K562 (cell line): ENCODE results near the gene SCIN. TPM values are rescaled to one million over a fixed set of nuclear protein-coding genes. Genes with fewer than 3 reads are reported as not detected.

Source experiments
- ATAC-seq: fragments of 200-7000 bp; cut with Tn5 transposase; 3 replicates; pipeline ENCODE4 v1.9.1; 2020; ENCODE audit warnings: moderate library complexity
- BruUV-seq: library from RNA; stranded (reverse); fragments of 400-500 nt; replicated peaks from 2 replicates; lab custom pipeline; 2021; lab: Mats Ljungman, UMichigan
- CTCF ChIA-PET: fragments of 300-600 bp; formaldehyde crosslinking; extraction: SDS; loops from one replicate; lab custom pipeline; 2021; ENCODE audit warnings: low intra/inter-chr PET ratio; lab: Yijun Ruan, JAX
- POLR2A ChIA-PET: fragments of 300-600, 350-650 bp; sonication (Branson Sonifier 250); formaldehyde crosslinking; extraction: SDS; loops from one replicate; lab custom pipeline; 2021; ENCODE audit warnings: antibody characterized with exemption, inconsistent platforms; lab: Yijun Ruan, JAX
- DNase-seq, 4 experiments: peaks; one replicate each; pipeline versions ENCODE4 v3.0.0 to v3.0.0-alpha.2; 2011 to 2018; ENCODE audit warnings: low spot score in 3 of 4, mixed read lengths in 3 of 4; ENCODE audit errors: extremely low read depth in 1 of 4
- FAIRE-seq: peaks from 2 replicates; lab custom pipeline; 2011; peaks lifted over from hg19 to GRCh38; lab: Jason Lieb, UNC
- H2AFZ ChIP-seq: 2 replicates; pipeline ENCODE4 v1.6.0; 2011; ENCODE audit warnings: low read depth, low read length, control low read depth, inconsistent platforms
- H3K27ac ChIP-seq: fragments of 200-600 bp; 3 replicates; pipeline ENCODE4 v1.8.0; 2011; ENCODE audit warnings: low read depth, mild to moderate bottlenecking, control low read depth, inconsistent platforms, low read length, moderate library complexity, mixed read lengths; ENCODE audit errors: extremely low read depth
- H3K27me3 ChIP-seq, 2 experiments: fragments of 300-600 bp in 1 of 2; 2 replicates in 1 of 2; 3 replicates in 1 of 2; pipeline versions ENCODE4 v1.6.0 to v1.8.0; 2011; ENCODE audit warnings: inconsistent platforms in 2 of 2, low read length in 2 of 2, mild to moderate bottlenecking in 1 of 2, mixed read lengths in 1 of 2, moderate library complexity in 1 of 2; ENCODE audit not compliant: control insufficient read depth in 2 of 2, insufficient read depth in 2 of 2
- H3K36me3 ChIP-seq: fragments of 300-600 bp; 3 replicates; pipeline ENCODE4 v1.8.0; 2011; ENCODE audit warnings: mild to moderate bottlenecking, low read length, inconsistent platforms; ENCODE audit not compliant: control insufficient read depth, insufficient read depth
- H3K4me1 ChIP-seq, 2 experiments: fragments of 200-600 bp in 1 of 2; replicated peaks in 1 of 2; 2 replicates in 1 of 2; 3 replicates in 1 of 2; pipeline versions ENCODE4 v1.5.1 to v1.8.0; 2011; ENCODE audit warnings: inconsistent platforms in 2 of 2, low read length in 2 of 2, mild to moderate bottlenecking in 1 of 2, mixed read lengths in 1 of 2, moderate library complexity in 1 of 2; ENCODE audit not compliant: control insufficient read depth in 2 of 2, insufficient read depth in 2 of 2
- H3K4me2 ChIP-seq: 2 replicates; pipeline ENCODE4 v1.6.1; 2011; ENCODE audit warnings: low read length, control low read depth, inconsistent platforms, mixed read lengths; ENCODE audit not compliant: insufficient read depth
- H3K4me3 ChIP-seq: fragments of 200-600 bp; sonication (generic), shearing (Covaris generic); 2 replicates; pipeline ENCODE4 v1.5.1; 2016; ENCODE audit warnings: control low read depth, inconsistent platforms
- H3K79me2 ChIP-seq: fragments of 200-600 bp; 3 replicates; pipeline ENCODE4 v1.8.0; 2011; ENCODE audit warnings: low read length, inconsistent platforms; ENCODE audit not compliant: control insufficient read depth, insufficient read depth
- H3K9ac ChIP-seq, 2 experiments: 2 replicates each; pipeline versions ENCODE4 v1.6.0 to v1.6.1; 2011; ENCODE audit warnings: low read depth in 2 of 2, low read length in 2 of 2, control low read depth in 1 of 2, inconsistent platforms in 1 of 2, mild to moderate bottlenecking in 1 of 2, mixed read lengths in 1 of 2; ENCODE audit not compliant: insufficient read depth in 1 of 2
- H3K9me1 ChIP-seq: one replicate; pipeline ENCODE4 v1.6.0; 2011; ENCODE audit warnings: inconsistent platforms, mild to moderate bottlenecking, low read length, moderate library complexity; ENCODE audit not compliant: control insufficient read depth, insufficient read depth
- H3K9me3 ChIP-seq: replicated peaks from 2 replicates; pipeline ENCODE4 v1.5.1; 2011; ENCODE audit warnings: low read depth, low read length, inconsistent platforms; ENCODE audit not compliant: control insufficient read depth, insufficient read depth
- H4K20me1 ChIP-seq: replicated peaks from 2 replicates; pipeline ENCODE4 v1.6.1; 2011; ENCODE audit warnings: low read length, inconsistent platforms, mixed read lengths; ENCODE audit not compliant: control insufficient read depth, insufficient read depth
- CBX1 ChIP-seq: sonication (generic); IDR thresholded peaks from 2 replicates; pipeline ENCODE4 v1.6.1; 2016; ENCODE audit warnings: antibody characterized with exemption, low read depth, mild to moderate bottlenecking
- ETV5 ChIP-seq: sonication (generic); formaldehyde crosslinking; IDR thresholded peaks from 2 replicates; pipeline ENCODE4 v1.4.0; 2020; ENCODE audit warnings: low read depth, mild to moderate bottlenecking, missing genetic modification reagents
- FIP1L1 ChIP-seq: fragments of 200-400 bp; formaldehyde crosslinking; IDR thresholded peaks from 2 replicates; pipeline ENCODE4 v1.6.1; 2018; ENCODE audit warnings: mild to moderate bottlenecking, low read depth, low read length; ENCODE audit not compliant: poor library complexity, severe bottlenecking
- HDAC1 ChIP-seq, 2 experiments: fragments of 450-650 bp; IDR thresholded peaks; 2 replicates each; pipeline ENCODE4 v1.6.1; 2016 to 2017; ENCODE audit warnings: inconsistent platforms in 1 of 2, mild to moderate bottlenecking in 1 of 2, moderate library complexity in 1 of 2
- HNRNPH1 ChIP-seq: fragments of 200-400 bp; formaldehyde crosslinking; optimal IDR thresholded peaks from 2 replicates; pipeline ENCODE3; 2017; ENCODE audit warnings: low read depth, mild to moderate bottlenecking, low read length, moderate library complexity
- MYC ChIP-seq, 2 experiments: fragments of 250-450 bp in 1 of 2; sonication (Bioruptor Pico) in 1 of 2; IDR thresholded peaks; 2 replicates each; pipeline versions ENCODE4 v1.5.1 to v1.6.1; 2012 to 2021; ENCODE audit warnings: low read depth in 2 of 2, borderline replicate concordance in 1 of 2, improper control_type of control experiment in 1 of 2, low read length in 1 of 2, mild to moderate bottlenecking in 1 of 2, moderate library complexity in 1 of 2
- NUFIP1 ChIP-seq: fragments of 450-650 bp; IDR thresholded peaks from 2 replicates; pipeline ENCODE4 v1.6.1; 2018; ENCODE audit not compliant: partially characterized antibody
- OTX1 ChIP-seq: fragments of 450-650 bp; formaldehyde crosslinking; IDR thresholded peaks from 2 replicates; pipeline ENCODE4 v1.4.0; 2022; ENCODE audit warnings: mild to moderate bottlenecking
- ZNF23 ChIP-seq: fragments of 250-450 bp; sonication (Bioruptor Pico); IDR thresholded peaks from 2 replicates; pipeline ENCODE4 v1.4.0; 2020; ENCODE audit warnings: mild to moderate bottlenecking
- ZNF668 ChIP-seq: fragments of 250-450 bp; sonication (Bioruptor Pico); IDR thresholded peaks from 2 replicates; pipeline ENCODE4 v1.8.0; 2022; ENCODE audit warnings: mild to moderate bottlenecking, inconsistent platforms
- in situ Hi-C: fragments of 300-500 bp; cut with MboI; formaldehyde crosslinking; loops from 4 replicates; pipeline ENCODE4 v1.15.0; 2018; ENCODE audit warnings: inconsistent platforms, mixed read lengths
- intact Hi-C: fragments of 100-400 bp; cut with micrococcal nuclease; formaldehyde crosslinking; loops from 2 replicates; pipeline ENCODE4 v1.14.2; 2022
- polyA plus RNA-seq, 8 experiments: library from polyadenylated mRNA; depleted of rRNA in 4 of 8; stranded (reverse) in 5 of 8; unstranded in 3 of 8; fragments of >200 nt; fragmentation: Nextera tagmentation in 2 of 8; fragmentation: Illumina TruSeq in 1 of 8; extraction: Ambion mirVana in 2 of 8; extraction: Trizol in 1 of 8; gene quantifications; 2 replicates each; pipeline versions ENCODE4 v1.2.1 to v1.2.3, GENCODE V29; 2011 to 2014; ENCODE audit warnings: inconsistent platforms in 1 of 8, missing spikeins in 1 of 8
- total RNA-seq, 7 experiments: library from RNA; depleted of rRNA in 6 of 7; stranded (reverse); fragments of >200 nt in 6 of 7; fragmentation: Illumina TruSeq in 2 of 7; extraction: Trizol in 2 of 7; gene quantifications; 2 replicates each; pipeline versions ENCODE4 v1.2.1 to v1.2.3, GENCODE V29; 2011 to 2021; ENCODE audit warnings: low replicate concordance in 1 of 7
- TF ChIP-seq, protein P1 (sequence below): fragments of 450-650 bp; formaldehyde crosslinking; IDR thresholded peaks from 2 replicates; pipeline ENCODE4 v1.4.0; 2022; ENCODE audit warnings: missing genetic modification characterization
- TF ChIP-seq, protein P2 (sequence below), 3 experiments: fragments of 200-800 bp in 1 of 3; fragments of 250-450 bp in 1 of 3; fragments of 450-650 bp in 1 of 3; sonication (Bioruptor Pico) in 1 of 3; sonication (Bioruptor generic) in 1 of 3; formaldehyde crosslinking in 1 of 3; IDR thresholded peaks; 2 replicates each; pipeline versions ENCODE4 v1.6.1 to v1.8.0; 2016 to 2022; ENCODE audit warnings: mild to moderate bottlenecking in 2 of 3, missing genetic modification characterization in 2 of 3, missing compliant biosample characterization in 1 of 3, moderate library complexity in 1 of 3
- TF ChIP-seq, protein P3 (sequence below): fragments of 450-650 bp; formaldehyde crosslinking; conservative IDR thresholded peaks from 2 replicates; pipeline ENCODE4 v1.4.0; 2022; ENCODE audit warnings: mild to moderate bottlenecking, missing genetic modification characterization
- TF ChIP-seq, protein P4 (sequence below): fragments of 450-650 bp; formaldehyde crosslinking; IDR thresholded peaks from 2 replicates; pipeline ENCODE4 v1.4.0; 2020; ENCODE audit warnings: mild to moderate bottlenecking, moderate library complexity

SCIN gene
- total and polyA plus RNA-seq, 9 of the 15 experiments (the other 6 are each of a cell fraction or from before 2014, with no cell fraction given), result 0.67 to 18.2 (median 10.6) TPM

DNA sequence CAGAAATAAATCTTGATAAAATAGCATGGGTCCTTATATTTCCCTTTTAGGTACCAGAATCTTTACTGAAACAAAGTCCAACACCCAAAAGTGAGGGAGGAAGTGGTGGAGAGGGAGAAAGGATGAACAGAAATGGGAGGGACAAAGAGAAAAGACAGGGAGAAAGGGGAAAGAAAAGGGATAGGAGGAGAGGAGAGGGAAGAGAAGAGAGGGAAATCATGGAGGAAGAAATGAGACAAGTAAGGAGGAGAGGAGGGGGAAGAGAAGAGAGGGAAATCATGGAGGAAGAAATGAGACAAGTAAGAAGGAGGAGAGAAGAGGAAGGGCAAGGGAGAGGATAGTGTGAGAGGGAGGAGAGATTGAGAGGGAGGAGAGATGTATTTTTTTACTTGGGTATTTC is 66.8 kb downstream of the SCIN start:
- CTCF ChIA-PET, result interaction anchor here (0.7 to 1.1 kb wide), 2 partner anchors 50 to 113 kb away, joined by 3 read pairs; no protein-coding TSS in a partner anchor
- intact Hi-C loops, result loop anchor here (5.0 kb wide), 2 partner anchors 315 to 480 kb away; no protein-coding TSS in a partner anchor
- no peak for DNase-seq
- no peak for FAIRE-seq
- no peak overlapping the region for H3K4me2 ChIP-seq
- no peak for ATAC-seq
- POLR2A ChIA-PET, result interaction anchor here (1.6 kb wide), 1 partner anchor 11 kb away, joined by 8 read pairs; no protein-coding TSS in a partner anchor
- no peaks in the 10 kb centered on the region for H3K79me2 ChIP-seq
- H2AFZ ChIP-seq, result no peak overlapping the region
- no peaks in the 10 kb centered on the region for H4K20me1 ChIP-seq
- no peaks in the 10 kb centered on the region for H3K9me3 ChIP-seq
- no peaks in the 10 kb centered on the region for H3K9me1 ChIP-seq
- H3K27ac ChIP-seq, result no peak overlapping the region
- H3K4me3 ChIP-seq, result no peak overlapping the region
- in situ Hi-C loops, result no loop called here
- no TSS peak for BruUV-seq
- H3K4me1 ChIP-seq, result no peaks in the 10 kb centered on the region; a peak in 3 of 5 replicates
- no peak overlapping the region for H3K9ac ChIP-seq
- no peaks in the 10 kb centered on the region for H3K27me3 ChIP-seq
- H3K36me3 ChIP-seq, result peaks cover 13% of the 10 kb centered on the region; the same call in 2 of the 3 replicates
- TF ChIP-seq, protein P1, sequence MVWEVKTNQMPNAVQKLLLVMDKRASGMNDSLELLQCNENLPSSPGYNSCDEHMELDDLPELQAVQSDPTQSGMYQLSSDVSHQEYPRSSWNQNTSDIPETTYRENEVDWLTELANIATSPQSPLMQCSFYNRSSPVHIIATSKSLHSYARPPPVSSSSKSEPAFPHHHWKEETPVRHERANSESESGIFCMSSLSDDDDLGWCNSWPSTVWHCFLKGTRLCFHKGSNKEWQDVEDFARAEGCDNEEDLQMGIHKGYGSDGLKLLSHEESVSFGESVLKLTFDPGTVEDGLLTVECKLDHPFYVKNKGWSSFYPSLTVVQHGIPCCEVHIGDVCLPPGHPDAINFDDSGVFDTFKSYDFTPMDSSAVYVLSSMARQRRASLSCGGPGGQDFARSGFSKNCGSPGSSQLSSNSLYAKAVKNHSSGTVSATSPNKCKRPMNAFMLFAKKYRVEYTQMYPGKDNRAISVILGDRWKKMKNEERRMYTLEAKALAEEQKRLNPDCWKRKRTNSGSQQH (CRISPR knock-in tag), result peak; percentile 58; the same call in 1 of the 2 replicates
- TF ChIP-seq NUFIP1 (no peak), HNRNPH1 (no peak), HDAC1 (IDR thresholded peaks at IDR 0.05) (0 out of 4 replicates have a peak, but pooled peaks of 1 of the 2 experiments have one; percentile 35), OTX1 (CRISPR knock-in tag) (peak; percentile 75; the same call in 1 of the 2 replicates), ZNF23 (CRISPR knock-in tag) (no peak), ZNF668 (CRISPR knock-in tag) (no peak), FIP1L1 (no peak), CBX1 (no peak), MYC (IDR thresholded peaks at IDR 0.05; ENCODE audit: low read depth, low read length) (no peak), MYC (CRISPR knock-in tag; IDR thresholded peaks at IDR 0.05; ENCODE audit: borderline replicate concordance, low read depth) (no peak), ETV5 (CRISPR knock-in tag) (no peak)
- TF ChIP-seq, protein P2, sequence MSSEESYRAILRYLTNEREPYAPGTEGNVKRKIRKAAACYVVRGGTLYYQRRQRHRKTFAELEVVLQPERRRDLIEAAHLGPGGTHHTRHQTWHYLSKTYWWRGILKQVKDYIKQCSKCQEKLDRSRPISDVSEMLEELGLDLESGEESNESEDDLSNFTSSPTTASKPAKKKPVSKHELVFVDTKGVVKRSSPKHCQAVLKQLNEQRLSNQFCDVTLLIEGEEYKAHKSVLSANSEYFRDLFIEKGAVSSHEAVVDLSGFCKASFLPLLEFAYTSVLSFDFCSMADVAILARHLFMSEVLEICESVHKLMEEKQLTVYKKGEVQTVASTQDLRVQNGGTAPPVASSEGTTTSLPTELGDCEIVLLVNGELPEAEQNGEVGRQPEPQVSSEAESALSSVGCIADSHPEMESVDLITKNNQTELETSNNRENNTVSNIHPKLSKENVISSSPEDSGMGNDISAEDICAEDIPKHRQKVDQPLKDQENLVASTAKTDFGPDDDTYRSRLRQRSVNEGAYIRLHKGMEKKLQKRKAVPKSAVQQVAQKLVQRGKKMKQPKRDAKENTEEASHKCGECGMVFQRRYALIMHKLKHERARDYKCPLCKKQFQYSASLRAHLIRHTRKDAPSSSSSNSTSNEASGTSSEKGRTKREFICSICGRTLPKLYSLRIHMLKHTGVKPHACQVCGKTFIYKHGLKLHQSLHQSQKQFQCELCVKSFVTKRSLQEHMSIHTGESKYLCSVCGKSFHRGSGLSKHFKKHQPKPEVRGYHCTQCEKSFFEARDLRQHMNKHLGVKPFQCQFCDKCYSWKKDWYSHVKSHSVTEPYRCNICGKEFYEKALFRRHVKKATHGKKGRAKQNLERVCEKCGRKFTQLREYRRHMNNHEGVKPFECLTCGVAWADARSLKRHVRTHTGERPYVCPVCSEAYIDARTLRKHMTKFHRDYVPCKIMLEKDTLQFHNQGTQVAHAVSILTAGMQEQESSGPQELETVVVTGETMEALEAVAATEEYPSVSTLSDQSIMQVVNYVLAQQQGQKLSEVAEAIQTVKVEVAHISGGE (CRISPR knock-in tag; IDR thresholded peaks at IDR 0.05), result no peak
- TF ChIP-seq, protein P3, sequence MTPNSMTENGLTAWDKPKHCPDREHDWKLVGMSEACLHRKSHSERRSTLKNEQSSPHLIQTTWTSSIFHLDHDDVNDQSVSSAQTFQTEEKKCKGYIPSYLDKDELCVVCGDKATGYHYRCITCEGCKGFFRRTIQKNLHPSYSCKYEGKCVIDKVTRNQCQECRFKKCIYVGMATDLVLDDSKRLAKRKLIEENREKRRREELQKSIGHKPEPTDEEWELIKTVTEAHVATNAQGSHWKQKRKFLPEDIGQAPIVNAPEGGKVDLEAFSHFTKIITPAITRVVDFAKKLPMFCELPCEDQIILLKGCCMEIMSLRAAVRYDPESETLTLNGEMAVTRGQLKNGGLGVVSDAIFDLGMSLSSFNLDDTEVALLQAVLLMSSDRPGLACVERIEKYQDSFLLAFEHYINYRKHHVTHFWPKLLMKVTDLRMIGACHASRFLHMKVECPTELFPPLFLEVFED (CRISPR knock-in tag), result 0 out of 2 replicates have a peak, but pooled peaks have one; percentile 26
- TF ChIP-seq, protein P4, sequence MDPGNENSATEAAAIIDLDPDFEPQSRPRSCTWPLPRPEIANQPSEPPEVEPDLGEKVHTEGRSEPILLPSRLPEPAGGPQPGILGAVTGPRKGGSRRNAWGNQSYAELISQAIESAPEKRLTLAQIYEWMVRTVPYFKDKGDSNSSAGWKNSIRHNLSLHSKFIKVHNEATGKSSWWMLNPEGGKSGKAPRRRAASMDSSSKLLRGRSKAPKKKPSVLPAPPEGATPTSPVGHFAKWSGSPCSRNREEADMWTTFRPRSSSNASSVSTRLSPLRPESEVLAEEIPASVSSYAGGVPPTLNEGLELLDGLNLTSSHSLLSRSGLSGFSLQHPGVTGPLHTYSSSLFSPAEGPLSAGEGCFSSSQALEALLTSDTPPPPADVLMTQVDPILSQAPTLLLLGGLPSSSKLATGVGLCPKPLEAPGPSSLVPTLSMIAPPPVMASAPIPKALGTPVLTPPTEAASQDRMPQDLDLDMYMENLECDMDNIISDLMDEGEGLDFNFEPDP (CRISPR knock-in tag), result no peak
